NCI-H460 (cell line): Measurements from ENCODE around the gene GNAI2. TPM values are rescaled to one million over a fixed set of nuclear protein-coding genes. Genes with fewer than 3 reads are reported as not detected.
"Not testable (repeated sequence)": the region's sequence is repeated elsewhere in the genome, so short reads cannot be mapped to it uniquely, and the experiment has no call there.

Experiments used
- DNase-seq: peaks from one replicate; pipeline ENCODE4 v3.0.0-alpha.2; 2016; ENCODE audit warnings: low read depth; ENCODE audit errors: extremely low read depth
- total RNA-seq: library from RNA; depleted of rRNA; stranded (reverse); fragments of >200 nt; shearing (Covaris generic); gene quantifications from 2 replicates; pipeline ENCODE4 v1.2.3, GENCODE V29; 2014

GNAI2 gene
- total RNA-seq, 1 experiment from 2014 or later, result 45.5 TPM

DNA sequence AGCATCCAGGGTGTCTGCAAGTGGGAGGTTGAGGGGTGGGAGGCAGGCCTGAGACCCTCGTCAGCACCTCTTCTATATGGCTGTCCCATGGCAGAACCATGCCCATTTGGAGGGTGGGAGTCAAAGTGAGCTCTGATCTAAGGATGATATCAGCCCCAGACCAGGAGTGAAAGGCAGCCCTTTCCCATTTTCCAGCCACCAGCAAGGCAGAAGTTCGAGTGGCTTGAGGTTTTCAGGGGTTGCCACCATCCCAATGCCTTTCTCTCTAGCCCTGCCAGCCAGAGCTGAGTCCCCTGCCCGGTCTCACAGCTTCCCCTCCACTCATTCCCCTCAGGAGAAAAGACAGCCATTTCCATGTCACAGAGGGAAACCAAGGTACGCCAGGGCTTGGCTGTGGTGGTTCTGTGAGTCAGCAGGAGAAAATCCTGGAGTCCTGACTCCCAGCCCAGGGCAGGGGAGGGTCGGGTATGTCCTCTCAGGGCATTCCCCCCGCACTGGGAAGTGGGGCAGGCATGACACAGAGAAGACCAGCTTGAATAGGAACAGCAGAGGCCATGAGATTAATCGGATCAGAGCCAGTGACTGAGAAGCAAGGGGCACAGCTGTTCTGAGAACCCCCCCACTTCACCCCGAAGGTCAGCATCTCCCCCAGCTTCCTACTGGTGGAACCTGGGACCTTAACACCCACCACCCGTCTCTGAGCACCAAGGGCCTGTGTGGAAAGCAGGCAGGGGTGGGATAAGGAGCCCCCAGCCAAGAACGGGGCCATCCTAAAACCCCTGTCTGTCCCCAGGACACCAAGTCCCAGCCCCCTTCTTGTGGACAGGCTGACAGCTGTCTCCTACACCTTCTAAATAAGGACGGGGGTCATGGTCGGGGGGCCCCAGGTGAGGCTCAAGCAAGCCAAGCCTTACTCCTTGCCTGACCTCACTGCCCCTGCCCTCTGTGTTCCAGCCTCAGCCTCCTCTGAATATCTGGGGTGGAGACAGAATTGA is 31.9 kb upstream of the GNAI2 start:
- DNase-seq, result no peak

GRCh38 chr3:50204804-50205412 is 31.1 kb upstream of the GNAI2 start, which contains the start of gene SLC38A3:
TSS of gene SLC38A3 (plus strand) at chr3:50205271. CDS start at chr3:50214200, 8,929 bp downstream.
- DNase-seq, result no peak

DNA sequence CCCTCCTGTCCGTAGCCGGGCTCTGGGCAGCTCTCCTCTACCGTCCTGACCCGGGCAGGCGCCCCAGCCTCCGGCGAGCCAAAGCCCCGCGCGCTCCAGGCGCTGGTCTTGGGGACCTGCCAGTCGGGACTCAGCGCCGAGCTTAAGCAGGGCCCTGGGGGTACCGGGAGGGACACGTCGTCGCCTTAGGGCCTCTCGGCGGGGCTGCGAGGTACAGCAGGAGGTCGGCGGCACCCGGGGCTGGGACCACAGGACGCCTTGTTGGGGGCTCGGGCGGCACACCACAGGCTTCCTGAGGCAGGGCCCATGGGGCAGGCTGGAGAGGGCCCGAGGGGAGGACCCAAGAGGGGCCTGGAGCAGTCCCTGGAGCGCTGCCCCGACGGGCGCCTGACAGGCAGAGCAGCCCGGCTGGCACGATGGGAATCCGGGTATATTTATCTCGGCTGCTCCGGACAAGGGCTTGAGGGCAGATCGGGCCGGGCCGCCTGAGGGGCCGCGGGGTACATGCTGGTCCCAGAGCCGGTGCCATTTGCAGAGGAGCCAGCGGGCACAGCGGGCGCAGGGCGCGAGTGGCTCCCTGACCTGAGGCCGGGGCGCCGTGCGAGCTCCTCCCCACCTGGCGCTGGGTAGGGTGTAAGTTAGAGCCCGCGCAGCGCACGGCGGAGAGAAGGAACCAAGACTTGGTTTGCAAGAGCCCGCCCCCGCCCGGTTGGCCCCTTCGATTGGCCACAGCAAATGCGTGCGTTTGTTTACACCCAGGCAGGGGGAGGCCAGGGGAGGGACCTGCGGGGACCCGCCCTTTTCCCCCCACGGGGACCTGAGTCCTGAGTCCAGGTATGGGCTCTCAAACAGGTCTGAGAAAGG is 30.4 kb upstream of the GNAI2 start:
- no peak for DNase-seq

DNA sequence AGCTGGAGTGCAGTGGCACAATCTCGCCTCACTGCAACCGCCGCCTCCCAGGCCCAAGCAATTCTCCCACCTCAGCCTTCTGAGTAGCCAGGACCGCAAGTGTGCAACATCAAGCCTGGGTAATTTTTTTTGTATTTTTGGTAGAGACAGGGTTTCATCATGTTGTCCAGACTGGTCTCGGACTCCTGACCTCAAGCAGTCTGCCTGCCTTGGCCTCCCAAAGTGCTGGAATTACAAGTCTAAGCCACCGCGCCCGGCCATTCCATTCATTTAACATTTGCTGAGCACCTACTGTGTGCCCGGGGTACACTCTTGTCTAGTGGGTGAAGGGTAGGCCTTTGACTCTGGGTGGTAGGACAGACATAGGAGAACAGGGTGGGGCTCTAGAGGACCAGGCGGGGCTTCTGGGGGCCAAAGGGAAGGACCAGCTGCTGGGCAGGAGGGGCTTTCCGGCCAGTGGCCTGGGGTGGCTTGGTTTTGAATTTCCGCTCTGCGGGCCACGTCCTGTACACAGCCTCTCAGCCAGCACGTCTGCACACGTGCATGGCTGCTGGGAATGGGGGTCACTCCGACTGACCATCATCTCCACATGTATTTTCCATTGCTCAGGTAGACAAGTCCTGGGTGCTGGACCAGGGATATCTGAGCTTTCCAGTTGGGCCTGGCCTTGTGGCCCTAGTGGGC is 28.5 kb upstream of the GNAI2 start:
- no peak for DNase-seq

DNA sequence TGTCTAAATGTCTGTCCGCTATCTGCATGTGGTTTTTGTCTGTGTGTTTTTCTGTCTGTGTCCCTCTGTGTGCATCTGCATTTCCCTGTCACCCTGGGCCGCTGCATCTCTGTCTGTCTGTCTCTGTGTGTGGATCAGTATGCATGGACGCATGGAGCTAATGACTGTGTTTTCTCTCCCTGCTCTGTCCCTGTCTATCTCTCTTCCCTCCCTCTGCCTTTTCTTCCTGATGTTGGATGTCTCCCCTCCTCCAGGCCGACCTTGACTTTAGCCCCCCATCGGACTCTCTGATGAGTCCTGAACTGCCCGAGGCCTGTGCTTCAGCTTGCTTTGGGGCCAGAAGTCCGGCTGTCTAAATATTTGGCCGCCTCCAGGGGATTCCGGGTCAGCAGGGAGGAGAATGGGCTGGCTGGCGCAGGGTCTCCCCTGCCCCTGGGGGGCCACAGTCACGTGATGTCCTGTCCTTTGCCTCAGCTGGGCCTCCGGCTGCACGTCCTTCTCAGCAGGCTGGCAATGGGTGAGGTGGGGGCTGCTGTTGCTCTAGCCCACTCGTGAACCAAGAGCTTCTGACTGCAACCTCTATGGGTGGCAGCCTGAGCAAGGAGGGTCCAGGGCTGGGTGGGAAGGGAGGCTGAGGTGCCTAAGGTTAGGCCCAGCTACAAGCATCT is 27.2 kb upstream of the GNAI2 start:
- DNase-seq, result no peak

- DNase-seq, result no peak
Observed at GRCh38 chr3:50210176-50210509, 25.9 kb upstream of the GNAI2 start.

DNA sequence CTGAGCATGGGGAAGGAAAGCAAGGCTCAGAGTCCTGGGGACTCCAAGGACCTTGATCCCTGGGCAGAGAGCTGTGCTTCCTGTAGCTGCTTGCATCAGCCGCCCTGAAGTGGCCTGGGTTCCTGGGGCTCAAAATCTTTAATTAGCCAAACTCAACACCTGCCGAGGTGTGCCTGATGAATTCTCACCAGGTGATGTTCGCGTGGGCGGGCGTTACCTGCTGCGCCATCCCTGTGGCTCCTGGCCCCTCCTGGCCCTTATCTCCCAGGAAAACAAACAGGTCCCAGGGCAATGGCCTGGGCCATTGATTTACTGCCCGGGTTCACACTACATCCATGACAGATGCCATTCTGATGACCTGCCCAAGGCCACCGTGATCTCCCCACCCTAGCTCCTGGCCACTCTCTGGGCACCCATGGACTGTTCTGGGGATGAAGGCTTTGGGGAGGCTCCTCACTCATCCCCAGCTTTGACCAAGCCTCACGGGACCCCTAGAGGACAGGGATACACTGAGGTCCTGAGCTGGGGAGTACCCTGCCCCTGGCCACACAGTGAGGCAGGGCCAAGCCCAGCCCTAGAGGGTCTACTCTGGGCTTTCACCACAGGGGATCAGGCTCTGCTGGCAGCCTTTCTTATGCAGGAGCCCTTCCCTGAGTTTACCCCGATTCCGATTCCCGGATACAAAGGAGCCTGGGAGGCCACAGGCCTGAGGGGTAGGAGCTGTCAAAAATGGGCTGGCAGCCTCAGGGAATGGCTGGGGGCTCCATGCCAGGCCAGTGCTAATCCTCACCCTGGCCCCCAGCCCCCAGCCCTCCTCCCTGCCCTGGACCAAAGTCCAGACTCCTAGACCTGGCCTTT is 25.3 kb upstream of the GNAI2 start:
- no peak for DNase-seq

DNA sequence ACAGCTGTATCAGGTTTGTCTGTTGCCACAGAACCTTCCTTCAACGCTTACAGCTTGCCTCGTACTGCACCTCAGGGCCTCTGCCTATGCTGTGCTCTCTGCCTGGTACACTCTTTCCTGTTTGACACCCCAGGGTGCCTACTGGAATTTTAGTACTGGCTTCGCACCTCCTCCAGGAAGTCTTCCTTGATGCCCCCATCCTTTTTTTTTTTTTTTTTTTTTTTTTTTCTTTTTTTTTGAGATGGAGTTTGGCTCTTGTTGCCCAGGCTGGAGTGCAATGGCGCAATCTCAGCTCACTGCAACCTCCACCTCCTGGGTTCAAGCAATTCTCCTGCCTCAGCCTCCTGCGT is 24.7 kb upstream of the GNAI2 start:
- not testable (repeated sequence) for DNase-seq

GRCh38 chr3:50211930-50212329 is 24.1 kb upstream of the GNAI2 start:
- DNase-seq, result no peak

DNA sequence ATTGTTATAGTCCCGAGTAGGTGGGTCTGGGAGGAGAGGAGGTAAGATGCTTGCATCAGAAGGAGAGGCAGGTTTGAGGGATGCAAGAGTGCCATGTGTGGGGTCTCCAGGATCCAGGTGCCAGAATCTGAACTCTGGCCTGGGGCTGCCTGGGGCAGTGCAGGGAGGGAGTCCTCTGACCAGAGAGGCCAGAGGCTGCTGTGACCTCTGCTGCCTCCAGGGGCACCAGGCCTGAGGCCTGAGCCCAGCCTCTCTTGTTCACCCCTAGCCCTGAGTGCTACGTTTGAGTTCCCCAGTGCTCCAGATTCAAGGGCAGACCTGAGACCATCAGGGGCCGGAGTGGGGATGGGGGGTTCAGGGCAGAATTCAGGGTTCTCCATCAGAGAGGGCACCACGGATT is 23.5 kb upstream of the GNAI2 start:
- no peak for DNase-seq

GRCh38 chr3:50212971-50213370 is 23.0 kb upstream of the GNAI2 start:
- no peak for DNase-seq

DNA sequence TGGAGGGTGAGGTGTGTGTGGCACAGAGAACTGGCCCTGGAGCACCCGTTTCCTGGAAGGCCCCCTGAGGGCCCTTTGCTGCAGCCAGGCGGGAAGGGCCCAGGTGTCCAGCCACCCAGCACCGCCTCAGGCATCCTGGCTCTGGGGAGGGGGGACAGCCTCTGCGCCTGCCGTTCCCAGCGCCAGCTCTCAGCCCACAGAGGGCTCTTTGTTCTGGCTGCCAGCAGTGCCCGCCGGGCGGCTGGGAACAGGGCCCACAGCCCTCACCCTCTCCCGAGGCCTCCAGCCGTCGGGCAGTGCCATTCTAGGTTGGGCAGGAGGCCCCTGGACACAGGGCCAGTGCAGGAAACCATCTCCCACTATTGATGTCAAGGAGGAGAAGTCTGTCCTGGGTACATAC is 22.6 kb upstream of the GNAI2 start:
- DNase-seq, result no peak

GRCh38 chr3:50214824-50215223 is 21.2 kb upstream of the GNAI2 start:
- DNase-seq, result no peak

- no peak for DNase-seq
Observed at GRCh38 chr3:50215529-50215928, 20.5 kb upstream of the GNAI2 start.

GRCh38 chr3:50217681-50218080 is 18.3 kb upstream of the GNAI2 start:
- no peak for DNase-seq

DNA sequence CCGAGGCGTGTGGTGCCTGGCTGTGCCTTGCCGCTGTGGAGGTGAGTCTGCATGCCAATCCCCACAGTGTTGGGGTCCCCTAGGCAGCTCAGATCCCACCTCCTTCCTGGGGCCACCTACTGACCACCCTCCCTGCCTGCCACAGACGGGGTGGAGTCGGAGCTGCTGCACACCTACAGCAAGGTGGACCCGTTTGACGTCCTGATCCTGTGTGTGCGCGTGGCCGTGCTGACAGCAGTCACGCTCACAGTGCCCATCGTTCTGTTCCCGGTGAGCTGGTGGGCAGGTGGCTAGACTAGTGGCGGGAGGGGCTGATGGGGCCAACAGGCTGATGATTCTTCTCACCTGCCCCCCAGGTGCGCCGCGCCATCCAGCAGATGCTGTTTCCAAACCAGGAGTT is 17.6 kb upstream of the GNAI2 start:
- no peak for DNase-seq

DNA sequence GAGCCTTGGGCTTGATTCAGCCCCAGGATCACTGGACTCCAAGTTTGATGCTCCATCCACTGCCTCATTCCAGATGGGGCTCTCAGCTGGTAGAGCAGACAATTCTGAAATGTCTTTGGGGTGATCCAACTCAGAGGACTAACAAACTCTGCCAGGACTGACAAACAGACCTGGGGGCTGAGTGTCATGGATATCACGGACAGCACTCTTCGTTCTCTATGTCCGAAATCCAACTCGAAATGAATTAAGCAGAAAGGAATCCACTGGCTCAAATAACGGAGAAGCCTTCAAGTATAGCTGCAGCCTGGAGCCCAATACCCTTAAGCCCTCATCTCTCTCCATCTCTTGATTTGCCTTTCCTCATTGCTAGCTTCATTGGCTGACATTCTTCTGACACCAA is 16.7 kb upstream of the GNAI2 start:
- no peak for DNase-seq

DNA sequence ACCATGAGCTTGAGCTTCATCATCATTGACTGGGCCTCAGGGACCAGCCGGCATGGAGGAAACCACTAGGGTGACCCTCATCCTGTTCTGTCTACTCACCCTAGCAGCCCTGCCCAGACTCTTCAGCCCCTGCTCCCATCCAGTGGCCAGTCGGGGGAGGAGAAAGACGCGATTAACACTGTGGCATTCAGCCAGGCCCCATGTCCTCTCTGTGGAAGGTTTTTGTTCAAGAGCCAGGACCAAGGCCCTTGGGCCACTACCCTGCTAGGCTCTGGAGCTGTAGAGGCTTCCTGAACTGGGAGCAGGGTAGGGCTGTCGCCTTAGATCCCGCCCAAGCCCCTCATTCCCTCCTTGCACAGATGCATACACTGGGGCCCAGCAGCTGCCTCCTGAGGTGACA is 15.9 kb upstream of the GNAI2 start:
- DNase-seq, result no peak

GRCh38 chr3:50221051-50221410 is 15.0 kb upstream of the GNAI2 start:
- no peak for DNase-seq
